ENCODE results near the gene HOXC12. TPM values are rescaled to one million over a fixed set of nuclear protein-coding genes. Genes with fewer than 3 reads are reported as not detected.

The HOXC12 gene
- total and polyA plus RNA-seq, 4 donors: not detected

DNA sequence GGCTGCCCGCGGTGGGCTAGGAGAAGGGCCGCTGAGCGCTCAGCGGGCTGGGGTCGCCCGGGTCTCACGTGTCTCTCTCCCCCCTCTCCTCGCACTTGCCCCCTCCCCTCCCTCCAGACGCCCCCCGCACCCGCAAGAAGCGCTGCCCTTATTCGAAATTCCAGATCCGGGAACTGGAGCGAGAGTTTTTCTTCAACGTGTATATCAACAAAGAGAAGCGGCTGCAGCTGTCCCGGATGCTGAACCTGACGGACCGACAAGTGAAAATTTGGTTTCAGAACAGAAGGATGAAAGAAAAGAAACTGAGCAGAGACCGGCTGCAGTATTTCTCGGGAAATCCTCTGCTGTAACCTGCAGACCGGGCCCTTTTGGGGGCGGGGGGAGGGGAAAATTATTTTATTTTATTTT, 20.4 kb downstream of the HOXC12 start:
- H3K9me3 ChIP-seq (ENCODE audit: control insufficient read depth in 4 of 4, insufficient read depth in 3 of 4, low read length in 3 of 4): peaks cover 0 to 23% (median 0%) of the 10 kb centered on the region in 4 donors
- peaks cover 0 to 16% (median 4%) of the 10 kb centered on the region in 5 donors for H3K4me1 ChIP-seq (ENCODE audit: control insufficient read depth in 5 of 5, insufficient read depth in 5 of 5, low read length in 5 of 5)
- 2 to 5% methylated on average over 16 to 25 of the region's 25 CpGs for WGBS, 2 donors
- no peak overlapping the region for H3K4me3 ChIP-seq
- ATAC-seq (ENCODE audit: insufficient read depth, low FRiP score) (no peak), DNase-seq (no peak)
- H3K9ac ChIP-seq (ENCODE audit: insufficient read depth in 1 of 2, low read length in 2 of 2): no peak overlapping the region
- TF ChIP-seq, protein P1, sequence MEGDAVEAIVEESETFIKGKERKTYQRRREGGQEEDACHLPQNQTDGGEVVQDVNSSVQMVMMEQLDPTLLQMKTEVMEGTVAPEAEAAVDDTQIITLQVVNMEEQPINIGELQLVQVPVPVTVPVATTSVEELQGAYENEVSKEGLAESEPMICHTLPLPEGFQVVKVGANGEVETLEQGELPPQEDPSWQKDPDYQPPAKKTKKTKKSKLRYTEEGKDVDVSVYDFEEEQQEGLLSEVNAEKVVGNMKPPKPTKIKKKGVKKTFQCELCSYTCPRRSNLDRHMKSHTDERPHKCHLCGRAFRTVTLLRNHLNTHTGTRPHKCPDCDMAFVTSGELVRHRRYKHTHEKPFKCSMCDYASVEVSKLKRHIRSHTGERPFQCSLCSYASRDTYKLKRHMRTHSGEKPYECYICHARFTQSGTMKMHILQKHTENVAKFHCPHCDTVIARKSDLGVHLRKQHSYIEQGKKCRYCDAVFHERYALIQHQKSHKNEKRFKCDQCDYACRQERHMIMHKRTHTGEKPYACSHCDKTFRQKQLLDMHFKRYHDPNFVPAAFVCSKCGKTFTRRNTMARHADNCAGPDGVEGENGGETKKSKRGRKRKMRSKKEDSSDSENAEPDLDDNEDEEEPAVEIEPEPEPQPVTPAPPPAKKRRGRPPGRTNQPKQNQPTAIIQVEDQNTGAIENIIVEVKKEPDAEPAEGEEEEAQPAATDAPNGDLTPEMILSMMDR (IDR thresholded peaks at IDR 0.05; ENCODE audit: control extremely low read depth, extremely low read depth): no peak
- no peak overlapping the region for H3K27ac ChIP-seq (ENCODE audit: low read depth in 1 of 2, low read length in 1 of 2)
- peaks cover 43 to 98% (median 86%) of the 10 kb centered on the region in 3 donors for H3K27me3 ChIP-seq (ENCODE audit: control insufficient read depth in 3 of 3, insufficient read depth in 3 of 3, low read length in 2 of 3)
- no peaks in the 10 kb centered on the region for H3K36me3 ChIP-seq (ENCODE audit: control insufficient read depth in 4 of 4, insufficient read depth in 4 of 4, low read length in 4 of 4)

DNA sequence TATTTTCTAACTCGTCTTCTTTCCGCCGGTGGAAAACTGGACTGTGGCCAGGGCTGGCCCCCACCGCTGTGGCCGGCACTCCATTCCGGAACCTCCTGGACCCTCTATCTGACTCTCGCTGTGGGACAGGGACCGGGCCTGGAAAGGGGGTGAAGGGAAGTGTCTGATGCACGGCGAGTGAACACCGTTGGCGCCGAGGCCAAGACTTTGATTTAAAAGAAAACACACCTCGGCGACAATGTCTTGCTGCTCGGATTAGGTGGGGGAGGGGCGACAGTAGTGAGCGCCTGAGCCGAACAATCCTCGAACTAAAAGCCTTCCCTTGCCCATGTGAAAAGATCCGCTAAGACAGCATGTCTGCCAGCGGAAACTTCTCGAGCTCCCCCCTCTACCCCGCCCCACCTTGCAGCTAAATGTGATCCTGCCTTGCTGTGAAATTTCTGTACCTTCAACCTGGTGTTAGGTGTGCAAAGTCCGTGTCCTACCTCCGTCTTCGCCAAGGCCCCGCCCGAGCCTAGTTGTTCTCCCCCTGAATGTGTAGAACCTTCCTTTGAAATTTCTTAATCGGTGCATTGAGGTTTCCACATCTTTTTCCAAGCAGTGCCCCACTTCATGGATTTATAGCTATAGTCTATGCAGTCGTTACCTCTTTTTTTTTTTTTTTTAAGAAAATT, 20.9 kb downstream of the HOXC12 start:
- peaks cover 42 to 98% (median 86%) of the 10 kb centered on the region in 3 donors for H3K27me3 ChIP-seq (ENCODE audit: control insufficient read depth in 3 of 3, insufficient read depth in 3 of 3, low read length in 2 of 3)
- no peak overlapping the region for H3K4me3 ChIP-seq

DNA sequence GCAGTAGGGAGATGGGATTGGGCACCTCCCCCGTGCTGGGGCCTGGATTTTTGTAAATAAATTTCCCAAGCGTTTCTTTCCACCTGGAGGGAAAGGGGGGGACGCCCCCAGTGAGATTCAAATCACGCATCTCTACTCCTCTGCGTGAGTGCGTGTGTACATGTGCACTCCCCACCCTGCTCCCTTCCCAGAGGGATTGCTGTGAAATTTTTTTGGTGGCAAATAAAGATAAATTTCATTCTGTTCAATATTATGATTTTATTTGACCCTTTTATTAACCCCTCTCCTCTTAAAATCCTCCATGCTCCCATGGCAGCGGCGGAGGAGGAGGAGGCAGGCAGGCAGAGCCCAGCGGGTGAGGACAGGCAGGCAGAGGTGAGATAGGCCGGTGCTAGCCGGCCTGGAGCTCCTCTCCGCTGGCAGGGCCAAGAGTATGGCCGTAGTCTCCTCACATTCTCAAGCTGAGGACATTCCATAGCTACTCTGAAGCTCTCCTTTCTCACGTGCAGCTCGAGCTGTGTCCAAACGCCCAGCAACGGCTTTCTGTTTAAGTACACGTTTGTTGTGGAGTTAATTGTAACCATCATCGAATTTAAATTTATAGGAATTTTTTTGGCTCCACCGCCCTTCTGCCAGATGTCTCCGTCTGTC, 21.6 kb downstream of the HOXC12 start:
- H3K9ac ChIP-seq (ENCODE audit: insufficient read depth in 1 of 2, low read length in 2 of 2): no peak overlapping the region
- ATAC-seq (ENCODE audit: insufficient read depth, low FRiP score): no peak
- no peak overlapping the region for H3K27ac ChIP-seq (ENCODE audit: low read depth in 1 of 2, low read length in 1 of 2)
- WGBS, 2 donors: 17 to 18% methylated on average over 21 of the region's 21 CpGs
- peaks cover 38 to 98% (median 86%) of the 10 kb centered on the region in 3 donors for H3K27me3 ChIP-seq (ENCODE audit: control insufficient read depth in 3 of 3, insufficient read depth in 3 of 3, low read length in 2 of 3)
- H3K4me1 ChIP-seq (ENCODE audit: control insufficient read depth in 5 of 5, insufficient read depth in 5 of 5, low read length in 5 of 5): peaks cover 0 to 15% (median 4%) of the 10 kb centered on the region in 5 donors
- no peak overlapping the region for H3K4me3 ChIP-seq
- H3K36me3 ChIP-seq (ENCODE audit: control insufficient read depth in 4 of 4, insufficient read depth in 4 of 4, low read length in 4 of 4): no peaks in the 10 kb centered on the region
- peaks cover 0 to 21% (median 0%) of the 10 kb centered on the region in 4 donors for H3K9me3 ChIP-seq (ENCODE audit: control insufficient read depth in 4 of 4, insufficient read depth in 3 of 4, low read length in 3 of 4)
- TF ChIP-seq, protein P1 (IDR thresholded peaks at IDR 0.05; ENCODE audit: control extremely low read depth, extremely low read depth): no peak
- peak; percentile 47 to 74 (median 69) for DNase-seq

More for the DNA sequence above, 20.9 kb downstream of the HOXC12 start:
- Histone ChIP-seq H3K9ac (ENCODE audit: insufficient read depth in 1 of 2, low read length in 2 of 2) (no peak overlapping the region), H3K27ac (ENCODE audit: low read depth in 1 of 2, low read length in 1 of 2) (no peak overlapping the region), H3K4me1 (ENCODE audit: control insufficient read depth in 5 of 5, insufficient read depth in 5 of 5, low read length in 5 of 5) (peaks cover 0 to 16% (median 4%) of the 10 kb centered on the region in 5 donors), H3K9me3 (ENCODE audit: control insufficient read depth in 4 of 4, insufficient read depth in 3 of 4, low read length in 3 of 4) (peaks cover 0 to 23% (median 0%) of the 10 kb centered on the region in 4 donors), H3K36me3 (ENCODE audit: control insufficient read depth in 4 of 4, insufficient read depth in 4 of 4, low read length in 4 of 4) (no peaks in the 10 kb centered on the region)
- DNase-seq (no peak), ATAC-seq (ENCODE audit: insufficient read depth, low FRiP score) (no peak)
- TF ChIP-seq, protein P1 (IDR thresholded peaks at IDR 0.05; ENCODE audit: control extremely low read depth, extremely low read depth): no peak
- WGBS, 2 donors: 8 to 10% methylated on average over 31 of the region's 31 CpGs
